H1 (cell line): ENCODE results near the gene PRKAG1. TPM values are rescaled to one million over a fixed set of nuclear protein-coding genes. Genes with fewer than 3 reads are reported as not detected.

Source experiments
- SP1 ChIP-seq: IDR thresholded peaks from 2 replicates; pipeline ENCODE4 v1.6.1; 2011; ENCODE audit warnings: low read depth, low read length
- polyA plus RNA-seq, 7 experiments: library from polyadenylated mRNA; depleted of rRNA in 3 of 7; stranded (reverse) in 5 of 7; unstranded in 2 of 7; fragments of >200 nt in 5 of 7; fragments of 200-250 nt in 2 of 7; gene quantifications; 1 replicate in 5 of 7; 2 replicates in 1 of 7; 4 replicates in 1 of 7; pipeline versions ENCODE4 v1.2.1 to v1.2.3, GENCODE V29; 2011 to 2013; ENCODE audit warnings: missing spikeins in 2 of 7, mixed read lengths in 2 of 7
- total RNA-seq: library from RNA; stranded (reverse); fragmentation: NEBNext Ultra II Directional; extraction: Animal tissue kit (Norgen Biotek cat#: 25700); gene quantifications from 2 replicates; pipeline ENCODE4 v1.2.1, GENCODE V29; 2021

PRKAG1 gene
- total and polyA plus RNA-seq, 2 of the 8 experiments (the other 6 are each of a cell fraction or from before 2014, with no cell fraction given), result 38.6 to 57.5 TPM

GRCh38 chr12:48998497-48999353 lies 19.9 kb downstream of the PRKAG1 start (continued):
- no peak for TF ChIP-seq SP1
